ENCODE results near the gene GALNT2. TPM values are rescaled to one million over a fixed set of nuclear protein-coding genes. Genes with fewer than 3 reads are reported as not detected.

The GALNT2 gene
- total and polyA plus RNA-seq, 2 experiments from 2014 or later = 17.8 to 48.3 TPM

DNA sequence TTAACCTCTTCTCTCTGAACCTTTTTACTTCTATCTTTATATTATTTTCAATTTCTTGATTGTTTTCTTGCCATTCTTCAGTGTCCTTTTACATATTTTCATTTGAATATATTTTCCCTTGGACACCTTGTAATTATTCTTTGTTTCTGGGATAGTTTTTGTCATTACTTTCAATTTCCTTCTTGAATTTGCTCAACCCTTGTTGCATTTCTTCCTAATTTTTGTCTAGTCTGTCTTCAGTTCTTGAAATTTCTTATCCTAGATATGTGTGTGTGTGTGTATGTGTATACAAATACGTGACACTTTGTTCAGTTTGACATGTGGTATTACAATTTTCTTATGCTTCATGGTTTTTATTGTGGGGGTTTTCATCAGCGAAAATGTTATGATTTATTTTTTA, 1.9 kb upstream of the GALNT2 start (continued):
- TF ChIP-seq, protein P1, sequence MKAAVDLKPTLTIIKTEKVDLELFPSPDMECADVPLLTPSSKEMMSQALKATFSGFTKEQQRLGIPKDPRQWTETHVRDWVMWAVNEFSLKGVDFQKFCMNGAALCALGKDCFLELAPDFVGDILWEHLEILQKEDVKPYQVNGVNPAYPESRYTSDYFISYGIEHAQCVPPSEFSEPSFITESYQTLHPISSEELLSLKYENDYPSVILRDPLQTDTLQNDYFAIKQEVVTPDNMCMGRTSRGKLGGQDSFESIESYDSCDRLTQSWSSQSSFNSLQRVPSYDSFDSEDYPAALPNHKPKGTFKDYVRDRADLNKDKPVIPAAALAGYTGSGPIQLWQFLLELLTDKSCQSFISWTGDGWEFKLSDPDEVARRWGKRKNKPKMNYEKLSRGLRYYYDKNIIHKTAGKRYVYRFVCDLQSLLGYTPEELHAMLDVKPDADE (IDR thresholded peaks at IDR 0.05) = no peak
- no peak for TF ChIP-seq EZH2 (IDR thresholded peaks at IDR 0.05; ENCODE audit: low read depth, unreplicated experiment)
- TF ChIP-seq NANOG (IDR thresholded peaks at IDR 0.05; ENCODE audit: borderline replicate concordance) = no peak
- TF ChIP-seq, protein P2, sequence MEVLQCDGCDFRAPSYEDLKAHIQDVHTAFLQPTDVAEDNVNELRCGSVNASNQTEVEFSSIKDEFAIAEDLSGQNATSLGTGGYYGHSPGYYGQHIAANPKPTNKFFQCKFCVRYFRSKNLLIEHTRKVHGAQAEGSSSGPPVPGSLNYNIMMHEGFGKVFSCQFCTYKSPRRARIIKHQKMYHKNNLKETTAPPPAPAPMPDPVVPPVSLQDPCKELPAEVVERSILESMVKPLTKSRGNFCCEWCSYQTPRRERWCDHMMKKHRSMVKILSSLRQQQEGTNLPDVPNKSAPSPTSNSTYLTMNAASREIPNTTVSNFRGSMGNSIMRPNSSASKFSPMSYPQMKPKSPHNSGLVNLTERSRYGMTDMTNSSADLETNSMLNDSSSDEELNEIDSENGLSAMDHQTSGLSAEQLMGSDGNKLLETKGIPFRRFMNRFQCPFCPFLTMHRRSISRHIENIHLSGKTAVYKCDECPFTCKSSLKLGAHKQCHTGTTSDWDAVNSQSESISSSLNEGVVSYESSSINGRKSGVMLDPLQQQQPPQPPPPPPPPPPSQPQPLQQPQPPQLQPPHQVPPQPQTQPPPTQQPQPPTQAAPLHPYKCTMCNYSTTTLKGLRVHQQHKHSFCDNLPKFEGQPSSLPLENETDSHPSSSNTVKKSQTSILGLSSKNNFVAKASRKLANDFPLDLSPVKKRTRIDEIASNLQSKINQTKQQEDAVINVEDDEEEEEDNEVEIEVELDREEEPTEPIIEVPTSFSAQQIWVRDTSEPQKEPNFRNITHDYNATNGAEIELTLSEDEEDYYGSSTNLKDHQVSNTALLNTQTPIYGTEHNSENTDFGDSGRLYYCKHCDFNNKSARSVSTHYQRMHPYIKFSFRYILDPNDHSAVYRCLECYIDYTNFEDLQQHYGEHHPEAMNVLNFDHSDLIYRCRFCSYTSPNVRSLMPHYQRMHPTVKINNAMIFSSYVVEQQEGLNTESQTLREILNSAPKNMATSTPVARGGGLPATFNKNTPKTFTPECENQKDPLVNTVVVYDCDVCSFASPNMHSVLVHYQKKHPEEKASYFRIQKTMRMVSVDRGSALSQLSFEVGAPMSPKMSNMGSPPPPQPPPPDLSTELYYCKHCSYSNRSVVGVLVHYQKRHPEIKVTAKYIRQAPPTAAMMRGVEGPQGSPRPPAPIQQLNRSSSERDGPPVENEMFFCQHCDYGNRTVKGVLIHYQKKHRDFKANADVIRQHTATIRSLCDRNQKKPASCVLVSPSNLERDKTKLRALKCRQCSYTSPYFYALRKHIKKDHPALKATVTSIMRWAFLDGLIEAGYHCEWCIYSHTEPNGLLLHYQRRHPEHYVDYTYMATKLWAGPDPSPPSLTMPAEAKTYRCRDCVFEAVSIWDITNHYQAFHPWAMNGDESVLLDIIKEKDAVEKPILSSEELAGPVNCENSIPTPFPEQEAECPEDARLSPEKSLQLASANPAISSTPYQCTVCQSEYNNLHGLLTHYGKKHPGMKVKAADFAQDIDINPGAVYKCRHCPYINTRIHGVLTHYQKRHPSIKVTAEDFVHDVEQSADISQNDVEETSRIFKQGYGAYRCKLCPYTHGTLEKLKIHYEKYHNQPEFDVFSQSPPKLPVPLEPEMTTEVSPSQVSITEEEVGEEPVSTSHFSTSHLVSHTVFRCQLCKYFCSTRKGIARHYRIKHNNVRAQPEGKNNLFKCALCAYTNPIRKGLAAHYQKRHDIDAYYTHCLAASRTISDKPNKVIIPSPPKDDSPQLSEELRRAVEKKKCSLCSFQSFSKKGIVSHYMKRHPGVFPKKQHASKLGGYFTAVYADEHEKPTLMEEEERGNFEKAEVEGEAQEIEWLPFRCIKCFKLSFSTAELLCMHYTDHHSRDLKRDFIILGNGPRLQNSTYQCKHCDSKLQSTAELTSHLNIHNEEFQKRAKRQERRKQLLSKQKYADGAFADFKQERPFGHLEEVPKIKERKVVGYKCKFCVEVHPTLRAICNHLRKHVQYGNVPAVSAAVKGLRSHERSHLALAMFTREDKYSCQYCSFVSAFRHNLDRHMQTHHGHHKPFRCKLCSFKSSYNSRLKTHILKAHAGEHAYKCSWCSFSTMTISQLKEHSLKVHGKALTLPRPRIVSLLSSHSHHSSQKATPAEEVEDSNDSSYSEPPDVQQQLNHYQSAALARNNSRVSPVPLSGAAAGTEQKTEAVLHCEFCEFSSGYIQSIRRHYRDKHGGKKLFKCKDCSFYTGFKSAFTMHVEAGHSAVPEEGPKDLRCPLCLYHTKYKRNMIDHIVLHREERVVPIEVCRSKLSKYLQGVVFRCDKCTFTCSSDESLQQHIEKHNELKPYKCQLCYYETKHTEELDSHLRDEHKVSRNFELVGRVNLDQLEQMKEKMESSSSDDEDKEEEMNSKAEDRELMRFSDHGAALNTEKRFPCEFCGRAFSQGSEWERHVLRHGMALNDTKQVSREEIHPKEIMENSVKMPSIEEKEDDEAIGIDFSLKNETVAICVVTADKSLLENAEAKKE (CRISPR knock-in tag; IDR thresholded peaks at IDR 0.05) = no peak
- TF ChIP-seq ZNF331 (CRISPR knock-in tag; IDR thresholded peaks at IDR 0.05; ENCODE audit: low read depth) = no peak
- no peak for TF ChIP-seq EZH2phosphoT487 (IDR thresholded peaks at IDR 0.05; ENCODE audit: unreplicated experiment)

DNA sequence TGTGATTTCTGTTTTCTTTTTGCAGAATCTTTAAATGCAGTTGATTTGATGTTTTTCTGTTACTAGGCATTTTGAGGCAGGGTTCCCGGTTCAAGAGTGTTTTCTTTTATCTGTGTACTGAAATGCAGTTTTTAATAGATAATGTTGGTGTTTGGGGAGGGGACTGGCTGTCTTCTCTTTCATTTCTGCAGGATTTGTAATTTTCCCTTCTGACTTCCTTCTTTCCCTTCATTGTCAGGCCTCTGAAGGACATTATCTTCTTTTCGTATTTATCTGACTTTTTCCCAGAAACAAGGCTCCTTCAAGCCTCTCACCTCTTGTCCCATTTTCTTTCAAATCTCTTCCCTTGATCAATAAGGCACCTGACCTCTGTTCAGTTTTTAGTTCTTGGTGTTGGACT, 1.5 kb upstream of the GALNT2 start:
- H3K9me2 ChIP-seq (ENCODE audit: insufficient read depth) = no peaks in the 10 kb centered on the region
- no peak overlapping the region for H3K27ac ChIP-seq (ENCODE audit: low read depth)
- H4K20me1 ChIP-seq (replicated peaks; ENCODE audit: insufficient read depth) = peaks cover 21% of the 10 kb centered on the region
- no peak for ATAC-seq
- no peaks in the 10 kb centered on the region for H3F3A ChIP-seq (replicated peaks; ENCODE audit: low read depth)
- peaks cover 17% of the 10 kb centered on the region for H3K4me1 ChIP-seq (ENCODE audit: insufficient read depth)
- Mint-ChIP-seq H3K36me3 (ENCODE audit: low read depth) (peaks cover 9% of the 10 kb centered on the region; the same call in 2 of the 3 replicates), H3K4me3 (no peak overlapping the region), H3K27ac (no peak overlapping the region), H3K27me3 (ENCODE audit: insufficient read depth, low read depth, poor library complexity) (peaks cover 13% of the 10 kb centered on the region), H3K4me1 (peaks cover 30% of the 10 kb centered on the region), H3K9me3 (peaks cover 16% of the 10 kb centered on the region; the same call in 2 of the 3 replicates)
- H3K4me2 ChIP-seq = peak overlapping the region; percentile 90
- peaks cover 27% of the 10 kb centered on the region for H3K79me2 ChIP-seq (replicated peaks; ENCODE audit: insufficient read depth)
- H2AFZ ChIP-seq = peak overlapping the region; percentile 87; the same call in 1 of the 2 replicates
- peaks cover 18% of the 10 kb centered on the region for H3K27me3 ChIP-seq (ENCODE audit: insufficient read depth)
- DNase-seq (ENCODE audit: low spot score) = no peak
- peak overlapping the region; percentile 69; the same call in 1 of the 2 replicates for H3K4me3 ChIP-seq
- no peaks in the 10 kb centered on the region for H3K36me3 ChIP-seq (ENCODE audit: insufficient read depth)
- no peak for TF ChIP-seq STAT1 (IDR thresholded peaks at IDR 0.05; ENCODE audit: unreplicated experiment)
- TF ChIP-seq POLR2AphosphoS5 (IDR thresholded peaks at IDR 0.05; ENCODE audit: low read depth) = no peak
- TF ChIP-seq, protein P1 (IDR thresholded peaks at IDR 0.05) = no peak
- TF ChIP-seq JUNB (IDR thresholded peaks at IDR 0.05; ENCODE audit: unreplicated experiment) = no peak
- TF ChIP-seq EZH2 (IDR thresholded peaks at IDR 0.05; ENCODE audit: low read depth, unreplicated experiment) = no peak
- TF ChIP-seq ZNF114 (CRISPR knock-in tag; IDR thresholded peaks at IDR 0.05) = no peak
- no peak for TF ChIP-seq NANOG (IDR thresholded peaks at IDR 0.05; ENCODE audit: borderline replicate concordance)
- no peak for TF ChIP-seq ZNF331 (CRISPR knock-in tag; IDR thresholded peaks at IDR 0.05; ENCODE audit: low read depth)
- TF ChIP-seq EZH2phosphoT487 (IDR thresholded peaks at IDR 0.05; ENCODE audit: unreplicated experiment) = no peak

Data from GM23338 (cell line).